Gastroesophageal sphincter (tissue), 4 donors: ENCODE measurements around the gene MYH2. TPM values are rescaled to one million over a fixed set of nuclear protein-coding genes. Genes with fewer than 3 reads are reported as not detected.

Source experiments
- ATAC-seq: fragments of 150-250 bp; one replicate; pipeline ENCODE4 v1.9.1; 2016; ENCODE audit warnings: mild to moderate bottlenecking, moderate library complexity
- H3K27ac ChIP-seq, 4 donors: fragments of 200-600 bp; sonication (generic) in 3 of 4; 1 replicate in 3 of 4; 2 replicates in 1 of 4; pipeline ENCODE4 v1.5.1; 2016 to 2019
- H3K27me3 ChIP-seq: fragments of 200-600 bp; sonication (generic); one replicate; pipeline ENCODE4 v1.5.1; 2019
- H3K36me3 ChIP-seq, 2 donors: fragments of 200-600 bp; sonication (generic); one replicate each; pipeline ENCODE4 v1.5.1; 2019; ENCODE audit warnings: control low read depth in 1 of 2
- H3K4me1 ChIP-seq, 3 donors: fragments of 200-600 bp; sonication (generic); 1 replicate in 2 of 3; 2 replicates in 1 of 3; pipeline ENCODE4 v1.5.1; 2016 to 2019; ENCODE audit warnings: control low read depth in 2 of 3
- H3K4me3 ChIP-seq, 2 donors: fragments of 200-600 bp; sonication (generic); one replicate each; pipeline ENCODE4 v1.5.1; 2019; ENCODE audit warnings: mild to moderate bottlenecking in 1 of 2, moderate library complexity in 1 of 2
- H3K9me3 ChIP-seq, 3 donors: fragments of 200-600 bp; sonication (generic); one replicate each; pipeline ENCODE4 v1.5.1; 2017 to 2019; ENCODE audit warnings: control low read depth in 2 of 3
- CTCF ChIP-seq, 4 experiments: fragments of 200-600 bp in 2 of 4; fragments of 450-650 bp in 2 of 4; sonication (generic) in 1 of 4; IDR thresholded peaks; one replicate each; pipeline ENCODE4 v1.5.1; 2017 to 2019; ENCODE audit warnings: antibody characterized with exemption in 4 of 4, mild to moderate bottlenecking in 2 of 4, moderate library complexity in 2 of 4
- EP300 ChIP-seq: sonication (generic); formaldehyde crosslinking; IDR thresholded peaks from one replicate; pipeline ENCODE4 v1.6.1; 2017; ENCODE audit warnings: antibody characterized with exemption, mild to moderate bottlenecking
- POLR2A ChIP-seq, 2 donors: fragments of 450-650 bp; IDR thresholded peaks; one replicate each; pipeline ENCODE4 v1.6.1; 2017; ENCODE audit warnings: antibody characterized with exemption in 2 of 2, mild to moderate bottlenecking in 2 of 2, moderate library complexity in 1 of 2
- POLR2AphosphoS5 ChIP-seq: sonication (generic); formaldehyde crosslinking; IDR thresholded peaks from one replicate; pipeline ENCODE4 v1.6.1; 2017; ENCODE audit warnings: antibody characterized with exemption
- WGBS, 2 donors: methylation state at CpG; one replicate each; pipeline ENCODE4 v1.1.5; 2018; ENCODE audit warnings: low coverage in 1 of 2; 5-methylcytosine and 5-hydroxymethylcytosine counted together
- total RNA-seq, 4 donors: library from RNA; depleted of rRNA; stranded (reverse); fragments of >200 nt; gene quantifications; one replicate each; pipeline ENCODE4 v1.1.0, GENCODE V29; 2016

MYH2 gene
- total RNA-seq, 4 donors from 2014 or later: 1.0 to 2.8 TPM; not detected in 2

- Histone ChIP-seq H3K27ac (no peak overlapping the region), H3K4me3 (no peak overlapping the region), H3K9me3 (no peaks in the 10 kb centered on the region), H3K36me3 (no peaks in the 10 kb centered on the region), H3K27me3 (peaks cover 7% of the 10 kb centered on the region), H3K4me1 (no peaks in the 10 kb centered on the region)
- TF ChIP-seq EP300 (no peak), CTCF (IDR thresholded peaks at IDR 0.05) (no peak)
- no peak for ATAC-seq
- 72 to 89% methylated on average over 3 to 5 of the region's 5 CpGs for WGBS, 2 donors
Measured at GRCh38 chr17:10574324-10574723, 24.9 kb upstream of the MYH2 start.

GRCh38 chr17:10563991-10564660 is 14.7 kb upstream of the MYH2 start:
- TF ChIP-seq POLR2A (IDR thresholded peaks at IDR 0.05): no peak
- no peak for TF ChIP-seq CTCF (IDR thresholded peaks at IDR 0.05)
- no peak for TF ChIP-seq EP300
- no peak for TF ChIP-seq POLR2AphosphoS5
- H3K4me3 ChIP-seq: no peak overlapping the region
- no peaks in the 10 kb centered on the region for H3K9me3 ChIP-seq
- 33 to 63% methylated on average over 1 to 2 of the region's 2 CpGs for WGBS, 2 donors
- no peaks in the 10 kb centered on the region for H3K36me3 ChIP-seq
- no peak overlapping the region for H3K27ac ChIP-seq
- no peak for ATAC-seq
- no peaks in the 10 kb centered on the region for H3K4me1 ChIP-seq
- peaks cover 9% of the 10 kb centered on the region for H3K27me3 ChIP-seq

- H3K4me1 ChIP-seq: no peaks in the 10 kb centered on the region
- ATAC-seq: no peak
- H3K36me3 ChIP-seq: no peaks in the 10 kb centered on the region
- WGBS, 2 donors: 77 to 79% methylated on average over 6 of the region's 6 CpGs
- no peak overlapping the region for H3K4me3 ChIP-seq
- no peaks in the 10 kb centered on the region for H3K27me3 ChIP-seq
- TF ChIP-seq POLR2A (IDR thresholded peaks at IDR 0.05) (no peak), CTCF (IDR thresholded peaks at IDR 0.05) (no peak), POLR2AphosphoS5 (no peak), EP300 (no peak)
- H3K9me3 ChIP-seq: no peaks in the 10 kb centered on the region
- no peak overlapping the region for H3K27ac ChIP-seq
Measured at GRCh38 chr17:10558049-10558448, 8.6 kb upstream of the MYH2 start.

GRCh38 chr17:10557422-10557821 is 8.0 kb upstream of the MYH2 start:
- TF ChIP-seq EP300 (no peak), POLR2A (IDR thresholded peaks at IDR 0.05) (no peak), CTCF (IDR thresholded peaks at IDR 0.05) (no peak), POLR2AphosphoS5 (no peak)
- 20 to 44% methylated on average over 1 of the region's 1 CpG for WGBS, 2 donors
- no peaks in the 10 kb centered on the region for H3K4me1 ChIP-seq
- no peaks in the 10 kb centered on the region for H3K27me3 ChIP-seq
- no peak for ATAC-seq
- H3K4me3 ChIP-seq: no peak overlapping the region
- H3K36me3 ChIP-seq: no peaks in the 10 kb centered on the region
- H3K27ac ChIP-seq: no peak overlapping the region
- no peaks in the 10 kb centered on the region for H3K9me3 ChIP-seq

GRCh38 chr17:10556301-10557005 is 7.0 kb upstream of the MYH2 start:
- WGBS, 2 donors: 58 to 81% methylated on average over 3 to 4 of the region's 5 CpGs
- no peak overlapping the region for H3K4me3 ChIP-seq
- TF ChIP-seq POLR2AphosphoS5 (no peak), EP300 (no peak), CTCF (IDR thresholded peaks at IDR 0.05) (no peak), POLR2A (IDR thresholded peaks at IDR 0.05) (no peak)
- no peaks in the 10 kb centered on the region for H3K36me3 ChIP-seq
- no peaks in the 10 kb centered on the region for H3K27me3 ChIP-seq
- no peak overlapping the region for H3K27ac ChIP-seq
- no peaks in the 10 kb centered on the region for H3K4me1 ChIP-seq
- H3K9me3 ChIP-seq: no peaks in the 10 kb centered on the region
- ATAC-seq: no peak
